ENCODE measurements around the gene RTL1.

GRCh38 chr14:100839681-100840111, 63.8 kb downstream of the RTL1 start:
- TF ChIP-seq, protein P1, sequence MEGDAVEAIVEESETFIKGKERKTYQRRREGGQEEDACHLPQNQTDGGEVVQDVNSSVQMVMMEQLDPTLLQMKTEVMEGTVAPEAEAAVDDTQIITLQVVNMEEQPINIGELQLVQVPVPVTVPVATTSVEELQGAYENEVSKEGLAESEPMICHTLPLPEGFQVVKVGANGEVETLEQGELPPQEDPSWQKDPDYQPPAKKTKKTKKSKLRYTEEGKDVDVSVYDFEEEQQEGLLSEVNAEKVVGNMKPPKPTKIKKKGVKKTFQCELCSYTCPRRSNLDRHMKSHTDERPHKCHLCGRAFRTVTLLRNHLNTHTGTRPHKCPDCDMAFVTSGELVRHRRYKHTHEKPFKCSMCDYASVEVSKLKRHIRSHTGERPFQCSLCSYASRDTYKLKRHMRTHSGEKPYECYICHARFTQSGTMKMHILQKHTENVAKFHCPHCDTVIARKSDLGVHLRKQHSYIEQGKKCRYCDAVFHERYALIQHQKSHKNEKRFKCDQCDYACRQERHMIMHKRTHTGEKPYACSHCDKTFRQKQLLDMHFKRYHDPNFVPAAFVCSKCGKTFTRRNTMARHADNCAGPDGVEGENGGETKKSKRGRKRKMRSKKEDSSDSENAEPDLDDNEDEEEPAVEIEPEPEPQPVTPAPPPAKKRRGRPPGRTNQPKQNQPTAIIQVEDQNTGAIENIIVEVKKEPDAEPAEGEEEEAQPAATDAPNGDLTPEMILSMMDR (IDR thresholded peaks at IDR 0.05; ENCODE audit: low read depth, low read length, poor library complexity, severe bottlenecking): no peak
- no peak for TF ChIP-seq EZH2phosphoT487 (IDR thresholded peaks at IDR 0.05; ENCODE audit: borderline replicate concordance, low read length)

Data from DOHH2 (cell line).